Measurements from ENCODE around the gene SMAD1.

GRCh38 chr4:145533961-145534360 lies 52.3 kb downstream of the SMAD1 start:
- TF ChIP-seq POLR2A (IDR thresholded peaks at IDR 0.05; ENCODE audit: low read length) (no peak), ZSCAN20 (CRISPR knock-in tag; IDR thresholded peaks at IDR 0.05) (no peak), CTCF (IDR thresholded peaks at IDR 0.05) (no peak), USF2 (IDR thresholded peaks at IDR 0.05) (no peak), EP300 (IDR thresholded peaks at IDR 0.05) (no peak), FOSL2 (IDR thresholded peaks at IDR 0.05) (no peak), FOSL2 (CRISPR knock-in tag; IDR thresholded peaks at IDR 0.05) (no peak), MYC (IDR thresholded peaks at IDR 0.05; ENCODE audit: borderline replicate concordance, low read length) (no peak)
